Measurements from ENCODE around the gene ANKRD39. TPM values are rescaled to one million over a fixed set of nuclear protein-coding genes. Genes with fewer than 3 reads are reported as not detected.

Gene ANKRD39
- total and polyA plus RNA-seq, 2 donors (not counting 1 experiment from before 2014, with no cell fraction given): 5.3 to 5.8 TPM

DNA sequence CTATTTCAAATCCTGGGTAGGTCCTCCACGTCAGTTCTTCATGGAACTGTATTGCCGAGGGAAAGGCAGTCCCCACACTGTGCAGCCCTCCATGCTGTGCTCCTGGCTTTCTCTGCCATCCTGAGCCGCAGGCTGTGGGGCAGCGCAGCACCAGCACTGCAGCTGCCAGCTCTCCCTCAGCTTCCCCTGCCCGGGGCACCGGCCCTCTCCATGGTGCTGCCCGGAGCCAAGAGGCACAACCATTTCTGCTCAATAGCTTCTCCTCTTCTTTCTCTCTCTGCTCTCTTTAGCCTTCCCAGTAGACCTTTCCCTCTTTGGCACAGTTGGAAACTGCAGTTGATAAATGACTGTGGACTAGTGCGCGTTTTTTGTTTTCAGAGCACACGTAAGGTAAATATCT is 26.1 kb downstream of the ANKRD39 start:
- TF ChIP-seq CTCF (conservative IDR thresholded peaks at IDR 0.05 in 1 of 2, IDR thresholded peaks at IDR 0.05 in 1 of 2; ENCODE audit: low read depth in 1 of 2, low read length in 2 of 2): no peak
- Histone ChIP-seq H3K27ac (ENCODE audit: insufficient read depth, low read length) (no peak overlapping the region), H3K9me3 (ENCODE audit: control insufficient read depth, insufficient read depth, low read depth, low read length) (no peaks in the 10 kb centered on the region), H3K4me1 (ENCODE audit: control insufficient read depth, extremely low read depth, insufficient read depth, low read length) (peaks cover 7% of the 10 kb centered on the region), H3K79me2 (ENCODE audit: control insufficient read depth, insufficient read depth, low read length) (no peaks in the 10 kb centered on the region), H3K4me3 (replicated peaks in 1 of 4; ENCODE audit: control extremely low read depth in 1 of 4, insufficient read depth in 1 of 4, low read depth in 3 of 4, low read length in 4 of 4) (no peak overlapping the region), H3K4me2 (ENCODE audit: extremely low read depth, insufficient read depth, low read length) (no peak overlapping the region), H3K36me3 (ENCODE audit: control insufficient read depth, insufficient read depth, low read length) (peaks cover 10% of the 10 kb centered on the region), H2AFZ (ENCODE audit: low read length) (no peak overlapping the region), H4K20me1 (ENCODE audit: control insufficient read depth, extremely low read depth, insufficient read depth, low read length) (no peaks in the 10 kb centered on the region), H3K9ac (ENCODE audit: insufficient read depth, low read length) (no peak overlapping the region), H3K27me3 (ENCODE audit: control insufficient read depth, insufficient read depth, low read length) (no peaks in the 10 kb centered on the region)
- DNase-seq (ENCODE audit: low read depth in 2 of 2): no peak

GRCh38 chr2:96830044-96830562 is 27.7 kb downstream of the ANKRD39 start:
- H3K27ac ChIP-seq (ENCODE audit: insufficient read depth, low read length): no peak overlapping the region
- no peak overlapping the region for H3K4me2 ChIP-seq (ENCODE audit: extremely low read depth, insufficient read depth, low read length)
- H3K27me3 ChIP-seq (ENCODE audit: control insufficient read depth, insufficient read depth, low read length): no peaks in the 10 kb centered on the region
- H3K36me3 ChIP-seq (ENCODE audit: control insufficient read depth, insufficient read depth, low read length): peaks cover 11% of the 10 kb centered on the region
- no peaks in the 10 kb centered on the region for H3K9me3 ChIP-seq (ENCODE audit: control insufficient read depth, insufficient read depth, low read depth, low read length)
- TF ChIP-seq CTCF (conservative IDR thresholded peaks at IDR 0.05 in 1 of 2, IDR thresholded peaks at IDR 0.05 in 1 of 2; ENCODE audit: low read depth in 1 of 2, low read length in 2 of 2) (no peak), EZH2 (IDR thresholded peaks at IDR 0.05; ENCODE audit: low read length, missing control alignments) (no peak)
- no peaks in the 10 kb centered on the region for H4K20me1 ChIP-seq (ENCODE audit: control insufficient read depth, extremely low read depth, insufficient read depth, low read length)
- no peak overlapping the region for H3K4me3 ChIP-seq (replicated peaks in 1 of 4; ENCODE audit: control extremely low read depth in 1 of 4, insufficient read depth in 1 of 4, low read depth in 3 of 4, low read length in 4 of 4)
- no peak overlapping the region for H2AFZ ChIP-seq (ENCODE audit: low read length)
- H3K79me2 ChIP-seq (ENCODE audit: control insufficient read depth, insufficient read depth, low read length): no peaks in the 10 kb centered on the region
- no peak overlapping the region for H3K9ac ChIP-seq (ENCODE audit: insufficient read depth, low read length)
- peaks cover 7% of the 10 kb centered on the region for H3K4me1 ChIP-seq (ENCODE audit: control insufficient read depth, extremely low read depth, insufficient read depth, low read length)
- no peak for DNase-seq (ENCODE audit: low read depth in 2 of 2)

DNA sequence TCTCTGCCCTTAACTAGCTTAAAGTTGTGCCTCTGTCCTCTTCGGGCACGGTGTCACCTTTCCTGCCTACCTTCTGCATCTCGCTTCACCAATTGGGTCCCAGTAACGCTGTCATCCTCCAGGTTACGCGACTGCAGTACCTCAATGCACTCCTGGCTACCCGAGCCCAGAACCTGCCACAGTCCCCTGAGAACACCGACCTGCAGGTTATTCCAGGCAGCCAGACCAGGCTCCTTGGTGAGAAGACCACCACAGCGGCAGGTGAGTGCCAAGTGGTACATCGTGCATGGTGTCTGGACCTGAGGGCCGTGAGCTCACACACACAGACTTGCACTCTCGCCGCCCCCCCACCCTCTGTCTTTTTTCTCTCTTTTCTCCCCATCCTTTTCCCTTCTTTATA is 28.9 kb downstream of the ANKRD39 start:
- no peak overlapping the region for H3K4me3 ChIP-seq (replicated peaks in 1 of 4; ENCODE audit: control extremely low read depth in 1 of 4, insufficient read depth in 1 of 4, low read depth in 3 of 4, low read length in 4 of 4)
- TF ChIP-seq CTCF (conservative IDR thresholded peaks at IDR 0.05 in 1 of 2, IDR thresholded peaks at IDR 0.05 in 1 of 2; ENCODE audit: low read depth in 1 of 2, low read length in 2 of 2) (no peak), EZH2 (IDR thresholded peaks at IDR 0.05; ENCODE audit: low read length, missing control alignments) (no peak)
- no peaks in the 10 kb centered on the region for H4K20me1 ChIP-seq (ENCODE audit: control insufficient read depth, extremely low read depth, insufficient read depth, low read length)
- no peak overlapping the region for H3K9ac ChIP-seq (ENCODE audit: insufficient read depth, low read length)
- peaks cover 7% of the 10 kb centered on the region for H3K4me1 ChIP-seq (ENCODE audit: control insufficient read depth, extremely low read depth, insufficient read depth, low read length)
- H3K27ac ChIP-seq (ENCODE audit: insufficient read depth, low read length): no peak overlapping the region
- H3K79me2 ChIP-seq (ENCODE audit: control insufficient read depth, insufficient read depth, low read length): no peaks in the 10 kb centered on the region
- no peak overlapping the region for H2AFZ ChIP-seq (ENCODE audit: low read length)
- H3K4me2 ChIP-seq (ENCODE audit: extremely low read depth, insufficient read depth, low read length): no peak overlapping the region
- peaks cover 10% of the 10 kb centered on the region for H3K36me3 ChIP-seq (ENCODE audit: control insufficient read depth, insufficient read depth, low read length)
- H3K27me3 ChIP-seq (ENCODE audit: control insufficient read depth, insufficient read depth, low read length): no peaks in the 10 kb centered on the region
- no peak for DNase-seq (ENCODE audit: low read depth in 2 of 2)
- no peaks in the 10 kb centered on the region for H3K9me3 ChIP-seq (ENCODE audit: control insufficient read depth, insufficient read depth, low read depth, low read length)

Measured in fibroblast of lung (primary cell).